Calu3 (cell line): ENCODE results near the gene SLC39A8. TPM values are rescaled to one million over a fixed set of nuclear protein-coding genes. Genes with fewer than 3 reads are reported as not detected.

ENCODE experiments used
- BruUV-seq: library from RNA; stranded (reverse); fragments of 400-500 nt; replicated peaks from 2 replicates; lab custom pipeline; 2021; lab: Mats Ljungman, UMichigan
- CTCF ChIA-PET: fragments of 300-600 bp; sonication (Branson Sonifier 250); formaldehyde crosslinking; loops from one replicate; lab custom pipeline; 2022; ENCODE audit warnings: antibody characterized with exemption; lab: Charles Lee
- DNase-seq: peaks from one replicate; pipeline ENCODE4 v3.0.0; 2022
- H3K27ac Mint-ChIP-seq: one replicate; pipeline ENCODE4 v1.8.0; 2022; ENCODE audit warnings: mixed read lengths; ENCODE audit not compliant: unreplicated experiment
- H3K27me3 Mint-ChIP-seq: one replicate; pipeline ENCODE4 v1.8.0; 2022; ENCODE audit warnings: mixed read lengths; ENCODE audit not compliant: unreplicated experiment
- H3K36me3 Mint-ChIP-seq: one replicate; pipeline ENCODE4 v1.8.0; 2022; ENCODE audit warnings: mild to moderate bottlenecking, moderate library complexity, mixed read lengths; ENCODE audit not compliant: insufficient read depth, unreplicated experiment
- H3K4me1 Mint-ChIP-seq: one replicate; pipeline ENCODE4 v1.8.0; 2022; ENCODE audit warnings: mild to moderate bottlenecking, low read depth, mixed read lengths; ENCODE audit not compliant: unreplicated experiment
- H3K4me3 Mint-ChIP-seq: one replicate; pipeline ENCODE4 v1.8.0; 2022; ENCODE audit warnings: mild to moderate bottlenecking, low read depth, moderate library complexity, mixed read lengths; ENCODE audit not compliant: unreplicated experiment
- H3K9me3 Mint-ChIP-seq: one replicate; pipeline ENCODE4 v1.8.0; 2022; ENCODE audit warnings: low read depth, mixed read lengths; ENCODE audit not compliant: unreplicated experiment
- CTCF ChIP-seq: fragments of 200-600 bp; IDR thresholded peaks from one replicate; pipeline ENCODE4 v1.8.0; 2022; ENCODE audit warnings: antibody characterized with exemption; ENCODE audit not compliant: unreplicated experiment
- intact Hi-C: fragments of 100-400 bp; cut with micrococcal nuclease; formaldehyde crosslinking; loops from one replicate; pipeline ENCODE4 v1.10.0; 2022; ENCODE audit not compliant: unreplicated experiment
- total RNA-seq: library from RNA; stranded (reverse); gene quantifications from 2 replicates; pipeline ENCODE4 v1.2.3, GENCODE V29; 2022

Gene SLC39A8
- total RNA-seq, 1 experiment from 2014 or later, result 30.8 TPM

DNA sequence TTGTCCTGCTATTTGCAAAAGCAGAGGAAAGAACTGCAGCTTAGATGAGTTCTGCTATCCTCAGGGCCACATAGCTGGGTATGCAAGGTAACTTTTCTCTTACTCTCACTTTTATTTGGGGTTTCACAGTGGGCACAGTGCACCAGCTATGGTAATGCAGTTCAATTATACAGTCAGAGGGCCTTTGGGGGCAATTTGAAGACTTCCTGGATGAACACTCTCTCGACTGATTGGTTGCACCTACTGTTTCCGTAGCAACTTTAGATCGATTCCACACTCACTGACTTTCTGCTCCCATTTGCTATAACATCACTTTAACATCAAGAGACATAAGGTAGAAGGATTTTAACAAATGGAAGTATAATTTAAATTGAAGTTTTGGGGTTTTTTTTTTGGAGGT lies 128.6 kb downstream of the SLC39A8 start:
- Mint-ChIP-seq H3K27ac (no peak overlapping the region), H3K4me1 (no peaks in the 10 kb centered on the region), H3K36me3 (no peaks in the 10 kb centered on the region), H3K4me3 (no peak overlapping the region), H3K27me3 (no peaks in the 10 kb centered on the region), H3K9me3 (no peaks in the 10 kb centered on the region)
- no TSS peak for BruUV-seq
- CTCF ChIA-PET, result no interaction called here
- intact Hi-C loops, result no loop called here
- DNase-seq, result no peak
- no peak for TF ChIP-seq CTCF

- no peak for DNase-seq
- Mint-ChIP-seq H3K4me1 (no peaks in the 10 kb centered on the region), H3K27me3 (no peaks in the 10 kb centered on the region), H3K4me3 (no peak overlapping the region), H3K36me3 (no peaks in the 10 kb centered on the region), H3K9me3 (no peaks in the 10 kb centered on the region), H3K27ac (no peak overlapping the region)
- TF ChIP-seq CTCF, result no peak
- no TSS peak for BruUV-seq
- CTCF ChIA-PET, result no interaction called here
- intact Hi-C loops, result no loop called here
Observed at GRCh38 chr4:102213031-102213430, 132.3 kb downstream of the SLC39A8 start.

Other genes starting within 250 kb of the SLC39A8 start
- gene NFKB1, start 155.9 kb upstream of the SLC39A8 start, total RNA-seq, result 31.3 and 35.6 TPM in 2 replicates